IPS-NIHi7 (cell line): Measurements from ENCODE around the gene HEATR5B.
"Not testable (repeated sequence)": the region's sequence is repeated elsewhere in the genome, so short reads cannot be mapped to it uniquely, and the experiment has no call there.

ENCODE experiments used
- DNase-seq: peaks from one replicate; pipeline ENCODE4 v3.0.0; 2012; ENCODE audit warnings: mixed read lengths; ENCODE audit errors: extremely low spot score

Gene HEATR5B

DNA sequence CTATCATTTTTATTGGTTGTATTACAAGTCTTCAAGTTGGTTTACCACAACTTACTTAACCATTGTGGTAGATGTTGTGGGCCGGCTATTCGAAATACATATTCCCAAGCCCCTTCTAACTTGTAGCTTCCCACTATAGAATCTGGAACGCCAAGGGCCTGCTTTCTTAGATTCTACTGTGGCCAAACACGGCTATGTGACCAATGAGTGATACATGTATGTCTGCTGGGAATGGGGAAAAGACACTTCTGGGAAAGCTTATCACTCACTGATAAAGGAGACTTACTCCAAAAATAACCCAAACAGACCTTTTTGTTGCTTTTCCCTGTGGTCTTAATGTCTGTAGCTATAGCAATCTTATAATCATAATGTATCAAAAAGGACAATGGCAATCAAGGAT is 142.3 kb downstream of the HEATR5B start:
- no peak for DNase-seq

DNA sequence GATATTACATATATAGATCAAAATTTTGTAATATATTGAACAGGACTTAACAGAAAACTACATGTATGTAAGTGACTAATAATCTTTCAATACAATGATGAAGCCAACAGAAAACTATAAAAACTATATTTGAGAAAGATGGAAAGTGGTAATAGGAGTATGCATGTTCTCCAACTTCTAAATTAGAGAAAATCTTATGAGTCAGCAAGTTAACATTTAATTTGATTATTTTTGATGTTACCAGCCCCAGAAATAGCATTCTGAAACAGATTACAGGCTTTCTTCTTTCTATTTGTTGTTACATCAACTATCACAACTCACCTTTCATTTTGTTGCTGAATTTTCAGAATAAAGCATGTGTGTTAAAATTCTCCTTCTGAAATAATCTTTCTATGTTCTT is 147.6 kb downstream of the HEATR5B start:
- not testable (repeated sequence) for DNase-seq

DNA sequence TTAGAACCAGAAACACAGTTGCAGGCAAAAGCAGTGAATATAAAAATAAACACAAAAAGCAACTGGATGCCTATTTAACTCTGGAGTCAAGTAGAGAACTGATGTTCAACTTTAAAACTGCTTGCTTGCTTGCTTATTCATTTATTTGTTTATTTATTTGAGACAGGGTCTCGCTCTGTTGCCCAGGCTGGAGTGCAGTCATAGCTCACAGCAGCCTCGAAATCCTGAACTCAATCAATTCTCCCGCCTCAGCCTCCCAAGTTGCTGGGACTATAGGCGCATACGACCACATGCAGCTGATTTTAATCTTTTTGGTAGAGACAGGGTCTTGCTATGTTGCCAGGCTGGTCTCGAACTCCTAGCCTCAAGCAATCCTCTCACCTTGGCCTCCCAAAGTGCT is 152.5 kb downstream of the HEATR5B start:
- DNase-seq: not testable (repeated sequence)
